Kidney (tissue), 14 donors: ENCODE measurements around the gene MAP3K1. TPM values are rescaled to one million over a fixed set of nuclear protein-coding genes. Genes with fewer than 3 reads are reported as not detected.

Experiments
- DNase-seq, 5 donors: peaks; one replicate each; pipeline ENCODE4 v3.0.0-alpha.2; 2013 to 2020
- FAIRE-seq: peaks from 2 replicates; lab custom pipeline; 2012; peaks lifted over from hg19 to GRCh38; lab: Jason Lieb, UNC
- H3K27ac ChIP-seq, 2 donors: one replicate each; pipeline ENCODE4 v1.7.0; 2013; ENCODE audit warnings: low read depth in 2 of 2, low read length in 2 of 2, inconsistent platforms in 1 of 2
- H3K27me3 ChIP-seq: one replicate; pipeline ENCODE4 v1.7.1; 2013; ENCODE audit warnings: low read length, inconsistent platforms; ENCODE audit not compliant: control insufficient read depth, insufficient read depth
- H3K36me3 ChIP-seq, 3 donors: one replicate each; pipeline versions ENCODE4 v1.7.0 to v1.7.1; 2013; ENCODE audit warnings: low read length in 3 of 3, control low read depth in 1 of 3, inconsistent platforms in 1 of 3; ENCODE audit not compliant: insufficient read depth in 3 of 3, control insufficient read depth in 2 of 3
- H3K4me1 ChIP-seq, 3 donors: one replicate each; pipeline versions ENCODE4 v1.7.0 to v1.7.1; 2013; ENCODE audit warnings: low read length in 3 of 3, inconsistent platforms in 1 of 3, low read depth in 1 of 3; ENCODE audit not compliant: control insufficient read depth in 2 of 3, insufficient read depth in 2 of 3
- H3K4me3 ChIP-seq, 3 donors: one replicate each; pipeline versions ENCODE4 v1.7.0 to v1.8.1; 2013; ENCODE audit warnings: low read length in 3 of 3, control low read depth in 1 of 3, inconsistent platforms in 1 of 3
- H3K9ac ChIP-seq, 3 donors: one replicate each; pipeline versions ENCODE4 v1.7.0 to v1.7.1; 2013; ENCODE audit warnings: low read length in 3 of 3, control low read depth in 1 of 3, inconsistent platforms in 1 of 3
- H3K9me3 ChIP-seq, 3 donors: one replicate each; pipeline versions ENCODE4 v1.7.0 to v1.7.1; 2013; ENCODE audit warnings: low read length in 3 of 3, control low read depth in 1 of 3, inconsistent platforms in 1 of 3; ENCODE audit not compliant: control insufficient read depth in 2 of 3, insufficient read depth in 1 of 3
- intact Hi-C: fragments of 100-400 bp; cut with DNase I; formaldehyde crosslinking; loops from one replicate; pipeline ENCODE4 v1.11.1; 2022
- polyA plus RNA-seq: library from polyadenylated mRNA; stranded (reverse); fragments of 350-450 nt; fragmentation: Illumina TruSeq; extraction: RNeasy Lipid Tissue Mini Kit (QIAGEN cat#74804); gene quantifications from one replicate; pipeline ENCODE4 v1.2.3, GENCODE V29; 2014; ENCODE audit warnings: low read depth, low replicate concordance; ENCODE audit not compliant: insufficient read depth
- total RNA-seq: library from RNA; stranded (reverse); fragmentation: NEBNext Ultra II Directional; extraction: Animal tissue kit (Norgen Biotek cat#: 25700); gene quantifications from one replicate; pipeline ENCODE4 v1.2.1, GENCODE V29; 2021
- TF ChIP-seq, protein P1 (sequence below): IDR thresholded peaks from 3 replicates; pipeline ENCODE4 v1.5.1; 2012; ENCODE audit warnings: mild to moderate bottlenecking, moderate library complexity, borderline replicate concordance; ENCODE audit not compliant: insufficient read depth; ENCODE audit errors: extremely low read depth
- donor health status: control.
- donor health status: control.
- donor health status: control.
- donor health status: control.
- donor health status: control.
- donor health status: DM: yes; HTN: yes; CAD: no.
- donor health status: Normal renal cell carcinoma (clear cell type).

The MAP3K1 gene
- total and polyA plus RNA-seq, 2 donors from 2014 or later = 8.1 to 64.0 TPM

DNA sequence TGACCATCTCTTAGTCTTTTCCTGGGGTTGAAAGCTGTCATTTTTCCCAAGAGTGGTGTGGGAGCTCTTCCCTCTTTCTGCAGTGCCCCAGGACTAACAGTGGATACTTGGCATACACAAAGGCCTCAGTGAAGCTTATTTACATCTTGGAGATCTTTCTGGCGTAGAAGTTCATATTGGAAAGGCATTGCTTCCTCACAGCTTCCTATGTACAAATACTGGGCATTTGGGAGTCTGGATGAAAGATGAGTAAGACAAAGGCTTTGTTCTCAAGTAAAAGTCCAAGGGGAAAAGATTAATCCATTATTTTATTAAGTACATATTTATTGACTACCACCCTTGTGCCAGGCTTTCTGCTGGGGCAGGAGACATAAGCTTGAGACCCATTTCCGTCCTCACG is 22.0 kb downstream of the MAP3K1 start:
- DNase-seq (no peak), FAIRE-seq (no peak)
- no peaks in the 10 kb centered on the region for H3K9me3 ChIP-seq
- no peaks in the 10 kb centered on the region for H3K36me3 ChIP-seq
- no peak overlapping the region for H3K27ac ChIP-seq
- H3K9ac ChIP-seq = no peak overlapping the region
- intact Hi-C loops = loop anchor here (5.0 kb wide), 1 partner anchor 565 kb away; no protein-coding TSS in a partner anchor
- TF ChIP-seq, protein P1, sequence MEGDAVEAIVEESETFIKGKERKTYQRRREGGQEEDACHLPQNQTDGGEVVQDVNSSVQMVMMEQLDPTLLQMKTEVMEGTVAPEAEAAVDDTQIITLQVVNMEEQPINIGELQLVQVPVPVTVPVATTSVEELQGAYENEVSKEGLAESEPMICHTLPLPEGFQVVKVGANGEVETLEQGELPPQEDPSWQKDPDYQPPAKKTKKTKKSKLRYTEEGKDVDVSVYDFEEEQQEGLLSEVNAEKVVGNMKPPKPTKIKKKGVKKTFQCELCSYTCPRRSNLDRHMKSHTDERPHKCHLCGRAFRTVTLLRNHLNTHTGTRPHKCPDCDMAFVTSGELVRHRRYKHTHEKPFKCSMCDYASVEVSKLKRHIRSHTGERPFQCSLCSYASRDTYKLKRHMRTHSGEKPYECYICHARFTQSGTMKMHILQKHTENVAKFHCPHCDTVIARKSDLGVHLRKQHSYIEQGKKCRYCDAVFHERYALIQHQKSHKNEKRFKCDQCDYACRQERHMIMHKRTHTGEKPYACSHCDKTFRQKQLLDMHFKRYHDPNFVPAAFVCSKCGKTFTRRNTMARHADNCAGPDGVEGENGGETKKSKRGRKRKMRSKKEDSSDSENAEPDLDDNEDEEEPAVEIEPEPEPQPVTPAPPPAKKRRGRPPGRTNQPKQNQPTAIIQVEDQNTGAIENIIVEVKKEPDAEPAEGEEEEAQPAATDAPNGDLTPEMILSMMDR = no peak
- no peaks in the 10 kb centered on the region for H3K27me3 ChIP-seq
- H3K4me1 ChIP-seq = peaks cover 10 to 26% (median 24%) of the 10 kb centered on the region in 3 donors
- H3K4me3 ChIP-seq = no peak overlapping the region

- H3K4me1 ChIP-seq = peaks cover 10 to 26% (median 22%) of the 10 kb centered on the region in 3 donors
- H3K27ac ChIP-seq = no peak overlapping the region
- TF ChIP-seq, protein P1 = no peak
- H3K36me3 ChIP-seq = no peaks in the 10 kb centered on the region
- no peaks in the 10 kb centered on the region for H3K9me3 ChIP-seq
- no peak overlapping the region for H3K9ac ChIP-seq
- no peaks in the 10 kb centered on the region for H3K27me3 ChIP-seq
- H3K4me3 ChIP-seq = no peak overlapping the region
- DNase-seq (no peak), FAIRE-seq (no peak)
- intact Hi-C loops = loop anchor here (5.0 kb wide), 1 partner anchor 566 kb away; no protein-coding TSS in a partner anchor
Measured at GRCh38 chr5:56837956-56838355, 22.6 kb downstream of the MAP3K1 start.

GRCh38 chr5:56838409-56839039 is 23.2 kb downstream of the MAP3K1 start:
- intact Hi-C loops = loop anchor here (5.0 kb wide), 1 partner anchor 566 kb away; no protein-coding TSS in a partner anchor
- TF ChIP-seq, protein P1 = peak; percentile 56
- DNase-seq (peak in 2 of 5 donors; percentile 82 to 84), FAIRE-seq (peak; percentile 98)
- H3K36me3 ChIP-seq = no peaks in the 10 kb centered on the region
- peak overlapping the region in 2 of 3 donors; percentile 11 to 15 for H3K4me3 ChIP-seq
- H3K27me3 ChIP-seq = no peaks in the 10 kb centered on the region
- H3K9me3 ChIP-seq = no peaks in the 10 kb centered on the region
- H3K9ac ChIP-seq = no peak overlapping the region
- peak overlapping the region in 1 of 2 donors; percentile 5 for H3K27ac ChIP-seq
- H3K4me1 ChIP-seq = peaks cover 8 to 24% (median 23%) of the 10 kb centered on the region in 3 donors
